D721Med (cell line): ENCODE results near the gene CCDC149.

Experiments
- DNase-seq: peaks from one replicate; pipeline ENCODE4 v3.0.0; 2011; ENCODE audit warnings: low spot score; ENCODE audit not compliant: insufficient read length
- FAIRE-seq: peaks from 2 replicates; lab custom pipeline; 2011; peaks lifted over from hg19 to GRCh38; lab: Jason Lieb, UNC
- CTCF ChIP-seq: IDR thresholded peaks from 2 replicates; pipeline ENCODE4 v1.5.1; 2012; ENCODE audit warnings: mild to moderate bottlenecking, control low read depth; ENCODE audit not compliant: insufficient read depth; ENCODE audit errors: missing control alignments

The CCDC149 gene

GRCh38 chr4:24884902-24885301 lies 27.9 kb downstream of the CCDC149 start:
- DNase-seq (no peak), FAIRE-seq (no peak)
- TF ChIP-seq CTCF = no peak

DNA sequence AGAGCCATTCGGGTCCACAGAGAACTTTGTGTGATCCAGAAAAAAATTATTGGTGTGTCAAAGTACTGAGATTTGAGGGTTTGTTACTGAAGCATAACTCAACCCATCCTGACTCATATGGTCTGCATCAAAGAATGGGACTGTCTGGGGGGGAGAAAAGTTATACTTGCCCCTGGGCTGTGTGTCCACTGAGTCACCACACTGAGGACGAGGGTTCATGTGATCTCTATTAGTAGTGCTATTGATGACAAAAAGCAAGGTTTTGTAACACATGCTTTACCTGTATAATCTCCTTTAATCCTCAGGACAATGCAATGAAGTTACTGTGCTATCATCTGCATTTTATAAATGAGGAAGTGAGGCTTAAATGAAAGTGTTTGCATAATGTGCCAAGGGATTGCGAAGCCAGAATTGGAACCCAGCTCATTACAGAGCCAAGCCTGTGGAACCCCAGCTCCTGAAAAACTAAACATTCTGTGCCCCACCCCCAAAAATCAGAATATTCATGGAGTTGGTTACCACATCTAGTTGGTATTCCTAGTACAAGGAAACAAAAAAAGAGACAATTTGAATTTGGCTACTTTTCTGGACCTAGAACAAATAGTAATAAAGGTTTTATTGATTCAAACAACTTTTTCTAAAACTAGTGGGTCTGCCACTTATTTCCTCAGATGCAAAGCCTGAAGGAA lies 31.2 kb downstream of the CCDC149 start:
- no peak for TF ChIP-seq CTCF
- no peak for FAIRE-seq
- DNase-seq = no peak

DNA sequence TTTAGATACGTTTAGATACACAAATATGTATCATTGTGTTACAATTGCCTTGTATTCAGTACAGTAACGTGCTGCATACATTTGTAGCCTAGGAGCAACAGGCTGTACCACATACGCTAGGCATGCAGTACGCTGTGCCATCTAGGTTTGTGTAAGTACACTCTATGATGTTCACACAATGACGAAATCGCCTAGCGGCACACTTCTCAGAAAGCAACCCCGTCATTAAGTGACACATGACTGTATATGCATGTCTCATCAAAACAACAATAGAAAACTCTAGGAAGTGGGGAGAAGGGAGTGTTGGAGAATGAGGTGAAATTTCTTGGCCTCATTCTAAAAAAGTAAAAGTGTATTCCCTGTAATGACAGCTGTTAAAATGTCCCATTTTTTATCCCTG lies 32.7 kb downstream of the CCDC149 start:
- FAIRE-seq (no peak), DNase-seq (no peak)

GRCh38 chr4:24878636-24879016 lies 34.2 kb downstream of the CCDC149 start:
- FAIRE-seq (no peak), DNase-seq (no peak)
- TF ChIP-seq CTCF = no peak

More for the DNA sequence above, 32.7 kb downstream of the CCDC149 start:
- TF ChIP-seq CTCF = no peak

GRCh38 chr4:24877868-24878635 lies 34.8 kb downstream of the CCDC149 start:
- no peak for FAIRE-seq
- no peak for TF ChIP-seq CTCF
- no peak for DNase-seq

GRCh38 chr4:24876431-24876830 lies 36.4 kb downstream of the CCDC149 start:
- FAIRE-seq = no peak
- DNase-seq = no peak
- TF ChIP-seq CTCF = no peak

- FAIRE-seq (no peak), DNase-seq (no peak)
- TF ChIP-seq CTCF = no peak
These were observed 40.1 kb downstream of the CCDC149 start for GRCh38 chr4:24872720-24873119.
